ENCODE results near the gene CDS1.
"Not testable (repeated sequence)": the region's sequence is repeated elsewhere in the genome, so short reads cannot be mapped to it uniquely, and the experiment has no call there.

CDS1 gene

GRCh38 chr4:84677093-84677492 lies 94.2 kb downstream of the CDS1 start:
- DNase-seq: no peak

DNA sequence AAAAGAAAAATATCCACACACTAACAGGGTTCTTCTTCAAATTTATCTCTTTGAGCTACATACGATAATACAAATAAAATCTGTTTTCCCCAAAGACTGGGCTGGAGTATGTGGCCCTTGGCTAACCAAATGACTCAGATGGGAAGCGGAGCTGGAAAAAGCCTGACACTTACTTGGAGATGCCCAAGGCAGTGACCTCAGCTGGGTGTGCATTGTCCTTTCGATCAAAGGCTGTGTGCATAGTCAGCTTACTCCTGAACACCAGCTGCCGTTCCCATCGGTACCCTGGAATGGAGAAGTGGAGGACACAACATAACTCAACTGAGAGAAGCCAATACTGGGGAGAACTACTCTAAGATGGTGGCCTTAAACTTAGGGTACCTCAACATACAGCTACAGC lies 95.1 kb downstream of the CDS1 start:
- DNase-seq: no peak

GRCh38 chr4:84678976-84679744 lies 96.2 kb downstream of the CDS1 start:
- DNase-seq: no peak

- no peak for DNase-seq
Observed at GRCh38 chr4:84680956-84681355, 98.0 kb downstream of the CDS1 start.

DNA sequence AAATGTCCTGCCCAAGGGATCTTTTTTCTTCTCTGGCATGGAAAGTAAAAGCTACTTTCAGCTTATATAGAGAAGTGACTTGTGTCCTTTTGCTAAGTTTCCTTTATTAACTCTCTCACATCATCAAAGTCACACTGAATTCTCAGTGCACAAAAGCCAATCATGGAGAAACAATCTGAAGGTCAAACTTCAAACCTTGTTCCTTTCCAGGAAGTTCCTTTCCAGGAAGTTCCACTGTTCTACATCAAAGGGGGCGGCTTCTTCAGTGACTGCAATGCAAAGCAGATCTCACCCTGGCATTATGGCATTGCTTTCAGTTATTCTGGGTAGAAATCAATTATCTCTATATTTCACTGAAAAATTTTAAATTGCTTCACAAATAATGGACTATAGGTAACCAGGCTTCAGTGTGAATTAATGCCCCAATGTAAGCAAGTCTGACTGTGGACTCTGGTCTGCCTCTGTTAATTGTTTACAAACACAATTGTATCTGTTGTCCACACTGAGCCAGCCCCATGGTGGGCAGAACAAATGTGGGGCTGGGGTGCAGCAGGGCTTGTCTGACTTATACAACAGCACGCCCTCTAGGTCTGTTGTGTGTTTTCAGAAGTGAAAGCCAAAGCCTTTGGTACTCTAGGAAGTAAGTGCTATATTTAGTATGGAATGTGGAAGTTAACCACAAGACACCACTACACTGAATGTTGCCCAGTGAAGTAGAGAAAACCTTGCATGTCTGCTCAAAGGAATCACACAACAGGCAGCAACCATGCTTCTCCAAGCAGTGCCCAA lies 98.8 kb downstream of the CDS1 start:
- peak; percentile 82 for DNase-seq

- DNase-seq: not testable (repeated sequence)
Observed at GRCh38 chr4:84682661-84683060, 99.7 kb downstream of the CDS1 start.

- DNase-seq: no peak
Observed at GRCh38 chr4:84683064-84683850, 100.3 kb downstream of the CDS1 start.

GRCh38 chr4:84684361-84684760 lies 101.4 kb downstream of the CDS1 start:
- DNase-seq: no peak

DNA sequence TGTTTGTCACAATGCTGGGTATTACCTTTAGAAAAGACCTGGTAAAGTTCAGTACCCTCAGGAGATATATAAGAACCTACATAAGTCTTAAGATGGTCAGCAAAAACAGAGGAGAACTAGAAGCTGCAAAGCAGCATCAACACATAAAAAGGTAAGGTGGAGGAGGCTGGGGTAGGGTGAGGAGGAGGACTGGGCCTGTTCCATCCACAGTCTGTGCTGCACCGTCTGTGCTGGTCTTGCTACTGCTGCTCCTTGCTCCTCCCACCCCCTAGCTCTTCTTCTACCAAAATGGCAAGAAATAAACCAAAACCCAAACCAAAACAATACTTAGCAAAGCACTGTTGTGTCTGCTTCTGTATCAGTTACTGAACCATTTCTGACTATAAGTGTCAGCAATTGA lies 102.2 kb downstream of the CDS1 start:
- no peak for DNase-seq

- DNase-seq: no peak
Observed at GRCh38 chr4:84688605-84689004, 105.7 kb downstream of the CDS1 start.

GRCh38 chr4:84689197-84689596 lies 106.3 kb downstream of the CDS1 start:
- no peak for DNase-seq

- DNase-seq: no peak
Observed at GRCh38 chr4:84690481-84690880, 107.6 kb downstream of the CDS1 start.

DNA sequence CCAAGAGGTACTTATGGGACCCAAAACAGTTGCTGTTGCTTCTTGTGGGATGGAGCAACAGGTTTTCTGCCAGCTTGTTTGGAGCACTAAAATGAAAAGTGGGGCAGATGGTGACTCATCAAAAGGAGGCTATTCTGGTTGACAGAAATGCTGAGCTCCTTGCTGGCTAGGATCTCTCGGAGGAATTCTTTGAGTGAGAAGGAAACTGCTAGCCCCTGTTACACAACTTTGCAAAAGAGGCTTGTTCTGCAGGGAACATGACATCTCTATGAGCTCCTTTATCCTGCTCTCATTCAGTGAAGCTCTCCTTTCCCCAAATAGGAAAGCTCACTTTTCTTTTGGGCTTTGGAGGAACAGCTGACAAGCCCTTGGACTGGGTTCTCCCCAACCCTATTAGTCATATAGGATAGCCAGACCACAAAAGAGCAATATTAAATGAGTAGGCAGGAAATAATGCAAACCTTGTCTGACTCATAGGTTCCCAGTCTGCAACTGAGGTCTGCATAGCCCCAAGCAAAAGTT lies 108.3 kb downstream of the CDS1 start:
- peak; percentile 93 for DNase-seq

GRCh38 chr4:84691800-84692199 lies 108.9 kb downstream of the CDS1 start:
- DNase-seq: no peak

- no peak for DNase-seq
Observed at GRCh38 chr4:84697159-84697558, 114.2 kb downstream of the CDS1 start.

DNA sequence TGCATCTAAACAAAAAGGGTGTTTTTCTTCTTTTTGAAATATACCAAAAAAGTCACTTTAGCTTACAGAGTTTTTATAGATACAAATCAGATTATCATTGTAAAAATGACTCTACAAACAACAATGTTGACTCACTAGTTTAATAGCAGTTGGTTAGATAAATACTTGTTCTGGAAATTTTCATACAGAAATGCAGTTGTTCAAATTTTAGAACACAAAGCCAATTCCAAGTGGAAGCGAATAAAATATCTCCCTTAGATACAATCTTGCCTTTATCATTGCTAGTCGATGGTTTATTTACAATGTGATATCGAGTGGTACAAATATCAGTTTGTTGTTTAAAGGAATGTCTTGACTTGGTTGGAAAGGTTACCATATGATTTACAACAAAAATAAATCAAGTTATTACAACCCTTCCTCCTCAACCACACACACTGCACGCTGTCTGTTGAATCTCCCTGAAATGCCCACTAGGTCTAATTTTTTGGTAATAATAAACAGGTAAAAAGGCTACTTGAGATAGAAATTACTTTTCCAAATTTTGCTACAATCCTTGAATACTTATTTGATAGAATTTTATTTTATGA lies 114.8 kb downstream of the CDS1 start:
- DNase-seq: no peak

- DNase-seq: no peak
Observed at GRCh38 chr4:84699001-84699671, 116.2 kb downstream of the CDS1 start.
